ENCODE measurements around the gene GSDMA.

GRCh38 chr17:39954876-39955275 lies 7.9 kb upstream of the GSDMA start:
- TF ChIP-seq CTCF (IDR thresholded peaks at IDR 0.05) (no peak), POLR2A (IDR thresholded peaks at IDR 0.05) (no peak)

Data from uterus (tissue), 2 donors.